Iris pigment epithelial cell (primary cell): ENCODE results near the gene MED15.

Experiments
- DNase-seq: peaks from one replicate; pipeline ENCODE4 v3.0.0-alpha.2; 2011; ENCODE audit warnings: low read depth

Gene MED15

DNA sequence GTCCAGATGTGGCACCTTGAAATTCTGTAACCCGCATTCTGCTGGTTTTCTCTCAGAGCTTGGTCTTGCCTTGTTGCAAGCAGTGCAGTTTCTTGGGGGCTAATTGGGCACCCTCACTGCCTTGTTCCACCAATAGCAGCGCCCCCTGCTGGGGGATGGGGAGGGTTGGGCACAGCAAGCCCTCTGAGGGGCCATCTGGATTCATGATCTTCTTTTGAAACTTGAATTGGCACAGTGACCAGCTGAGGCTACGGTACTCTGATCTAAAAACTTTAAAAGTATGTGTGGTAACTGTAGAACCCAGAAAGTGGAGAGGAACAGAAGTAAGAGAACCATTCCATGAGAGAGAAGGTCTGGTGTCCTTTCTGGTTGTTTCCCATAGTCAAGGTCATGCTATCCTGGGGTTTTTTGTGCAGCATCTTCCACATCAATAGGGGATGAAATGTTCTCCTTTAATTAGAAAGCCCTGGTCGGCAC lies 64.2 kb downstream of the MED15 start:
- DNase-seq, result peak; percentile 32

DNA sequence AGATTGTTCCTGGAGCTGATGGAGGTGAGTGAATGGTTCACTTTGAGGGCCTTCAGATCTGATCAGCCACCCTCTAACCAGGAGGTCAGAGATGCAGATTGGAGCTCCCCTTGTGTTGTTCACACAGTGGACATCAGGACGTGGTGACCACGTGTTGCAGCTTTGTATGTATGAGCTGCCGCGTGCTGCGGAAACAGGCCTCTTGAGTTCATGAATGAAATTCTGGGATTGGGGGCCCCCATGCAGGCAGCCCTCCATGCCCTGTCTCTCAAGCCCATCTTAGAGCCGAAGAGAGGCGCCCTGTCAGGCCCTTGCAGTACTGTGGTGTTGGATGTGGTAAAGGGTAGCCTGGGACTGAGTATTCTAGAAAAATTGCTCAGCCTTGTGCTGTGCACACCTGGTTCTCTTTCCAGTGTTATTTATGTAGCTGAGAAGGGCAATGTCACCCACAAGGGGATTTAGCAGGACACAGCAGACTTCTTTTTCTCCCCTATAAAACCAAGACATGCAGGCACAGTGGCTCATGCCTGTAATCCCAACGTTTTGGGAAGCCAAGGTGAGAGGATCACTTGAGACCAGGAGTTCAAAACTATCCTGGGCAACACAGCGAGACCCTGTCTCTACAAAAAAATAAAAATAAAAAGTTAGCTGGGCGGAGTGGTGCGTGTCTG lies 64.9 kb downstream of the MED15 start:
- no peak for DNase-seq

DNA sequence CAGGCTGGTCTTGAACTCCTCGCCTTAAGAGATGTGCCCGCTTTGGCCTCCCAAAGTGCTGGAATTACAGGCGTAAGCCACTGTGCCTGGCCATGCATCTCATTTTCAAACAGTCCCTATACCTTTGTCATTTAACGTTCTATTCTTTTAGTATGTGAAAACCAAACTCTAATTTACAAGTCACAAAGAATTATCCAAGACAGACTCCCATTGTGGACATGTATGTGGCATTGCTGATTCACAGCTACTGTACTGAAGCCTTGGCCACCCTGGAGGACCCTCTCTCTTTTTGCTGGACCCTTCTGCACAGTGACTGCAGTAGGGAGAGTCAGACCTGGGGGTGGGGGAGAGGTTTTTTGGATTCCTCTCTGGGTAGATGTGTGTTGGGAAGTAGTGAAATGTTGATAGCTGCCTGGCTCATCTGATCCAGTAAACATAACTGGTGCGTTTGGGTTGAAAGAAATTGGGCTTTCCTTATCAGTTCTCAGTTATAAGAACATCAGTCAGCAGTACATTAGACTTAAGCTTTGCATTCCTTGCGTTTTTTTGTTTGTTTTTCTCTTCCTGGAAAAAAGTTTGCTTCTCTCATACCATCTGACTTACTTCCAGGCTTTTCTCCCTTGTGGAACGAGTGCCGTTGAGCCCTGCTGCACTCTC lies 65.9 kb downstream of the MED15 start:
- DNase-seq, result peak; percentile 28

DNA sequence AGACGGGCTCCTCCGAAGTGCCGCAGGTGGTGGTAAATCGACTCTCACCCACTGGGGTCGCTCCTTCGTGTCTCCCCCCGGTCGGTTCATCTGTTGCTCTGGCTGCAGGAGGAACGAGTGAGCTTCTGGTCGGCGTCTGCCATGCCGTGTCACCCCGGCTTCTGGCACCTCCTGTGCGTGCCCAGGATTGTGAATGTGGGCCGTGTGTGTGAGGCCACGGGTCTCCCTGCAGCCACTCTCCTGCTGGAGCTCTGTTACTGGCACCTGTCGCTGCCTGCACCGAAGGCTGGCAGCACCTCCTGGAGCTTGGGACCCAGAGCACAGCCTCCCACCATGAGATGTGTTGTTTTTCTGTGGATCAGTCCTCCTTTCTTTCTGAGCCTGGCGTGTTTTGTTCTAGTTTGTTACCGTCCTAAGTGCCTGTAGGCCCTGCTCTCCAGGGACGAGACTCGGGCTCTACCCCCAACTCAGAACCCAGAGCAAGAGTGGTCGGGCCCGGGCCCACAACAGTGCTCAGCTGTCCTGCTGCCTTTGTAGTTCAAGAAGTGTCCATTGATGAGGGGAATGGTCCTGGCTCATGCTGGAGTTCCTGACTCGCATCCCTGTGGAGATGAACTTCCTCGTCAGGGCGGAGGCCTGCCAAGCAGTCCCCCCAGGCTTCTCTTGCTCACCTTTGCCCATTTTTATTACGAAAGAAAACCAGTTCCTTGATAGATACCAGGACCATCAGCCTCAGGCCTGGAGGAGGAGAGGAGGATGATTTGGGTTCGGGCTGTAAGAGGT lies 66.6 kb downstream of the MED15 start:
- no peak for DNase-seq

DNA sequence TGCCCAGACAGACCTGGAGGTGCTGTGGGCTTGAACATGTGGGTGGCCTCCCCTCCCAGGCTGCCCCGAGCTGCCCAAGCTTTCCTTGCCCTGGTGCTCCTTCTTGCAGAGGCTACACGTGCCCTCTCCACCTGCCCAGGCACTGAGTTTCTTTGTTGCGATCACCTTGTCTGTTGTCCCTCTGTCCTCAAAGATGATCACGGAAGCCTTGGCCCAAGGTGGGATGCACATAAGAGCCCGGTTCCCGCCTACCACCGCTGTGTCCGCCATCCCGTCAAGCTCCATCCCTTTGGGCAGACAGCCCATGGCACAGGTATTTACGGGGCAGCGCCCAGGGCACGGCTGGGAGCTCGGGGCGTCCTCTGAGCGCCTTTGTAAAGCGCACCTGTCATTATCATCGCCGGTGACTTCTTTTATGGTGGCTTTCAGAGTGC lies 67.5 kb downstream of the MED15 start:
- DNase-seq, result no peak

DNA sequence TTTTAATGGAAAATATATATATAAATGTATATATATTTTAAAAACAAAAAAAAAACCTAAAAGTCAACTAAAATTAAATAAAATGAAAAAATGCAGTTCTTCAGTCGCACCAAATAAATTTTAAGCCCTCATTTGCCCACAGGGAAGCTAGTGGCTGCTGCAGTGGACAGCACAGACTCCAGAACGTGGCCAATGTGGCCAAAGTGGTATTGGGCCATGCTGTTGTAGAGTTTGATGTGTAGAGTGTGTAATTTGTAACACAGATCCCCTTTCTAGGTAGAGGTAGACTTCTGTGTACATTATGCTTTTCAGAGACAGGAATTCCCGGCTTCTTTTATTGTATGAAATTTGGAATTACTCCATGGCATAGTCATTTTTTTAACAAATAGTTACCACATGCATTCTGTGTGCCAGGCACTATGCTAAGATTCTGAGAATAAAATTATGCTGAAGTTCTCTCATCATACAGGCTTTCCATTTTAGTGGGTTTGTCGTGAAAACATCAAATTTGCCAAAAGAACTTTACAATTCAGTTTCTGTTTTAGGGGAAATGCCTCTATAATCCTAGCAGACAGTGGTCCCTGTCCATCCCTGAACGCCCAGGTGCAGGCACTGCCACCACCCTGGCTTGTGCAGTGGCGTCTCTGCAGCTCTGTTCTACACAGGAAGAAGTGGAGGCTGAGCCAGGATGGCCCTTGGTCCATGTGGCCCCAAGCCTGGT lies 68.5 kb downstream of the MED15 start:
- no peak for DNase-seq

DNA sequence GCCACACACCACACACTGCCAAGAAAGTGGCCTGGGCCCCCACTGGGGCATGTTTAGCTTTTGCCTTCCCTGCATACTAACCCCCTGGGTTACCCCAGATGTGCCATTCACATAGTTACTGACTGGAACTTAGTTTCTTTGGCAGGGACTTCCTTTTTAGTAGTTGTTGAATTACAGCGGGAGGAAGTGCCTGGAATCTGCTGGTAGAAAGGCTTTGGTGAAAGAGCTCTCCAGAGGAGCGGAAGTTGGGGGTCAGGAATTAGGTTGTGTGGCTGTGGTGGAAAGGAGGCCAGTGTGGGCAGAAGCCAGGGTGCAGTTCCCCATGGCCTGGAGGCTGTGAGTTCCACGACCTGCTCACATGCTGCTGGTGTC lies 69.0 kb downstream of the MED15 start:
- no peak for DNase-seq

DNA sequence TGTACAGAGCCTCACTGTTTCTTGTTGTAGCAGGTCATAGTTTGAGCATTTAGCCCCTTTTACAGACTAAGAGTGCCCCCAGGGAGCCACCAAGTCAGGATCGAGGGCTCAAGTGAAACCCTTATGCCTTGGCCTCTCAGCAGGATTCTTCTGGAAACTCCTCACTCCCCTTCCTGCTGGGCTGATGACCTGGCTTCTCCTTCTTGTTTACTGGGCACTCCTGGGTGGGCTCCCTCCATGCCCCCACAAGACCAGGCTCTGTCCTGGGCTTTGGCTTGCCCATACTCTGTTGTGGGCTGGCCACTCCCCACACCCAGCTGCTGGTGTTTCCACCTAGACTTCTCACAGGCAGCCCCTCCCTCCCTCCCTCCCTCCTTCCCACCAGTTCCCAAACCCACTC lies 69.6 kb downstream of the MED15 start:
- DNase-seq, result no peak

DNA sequence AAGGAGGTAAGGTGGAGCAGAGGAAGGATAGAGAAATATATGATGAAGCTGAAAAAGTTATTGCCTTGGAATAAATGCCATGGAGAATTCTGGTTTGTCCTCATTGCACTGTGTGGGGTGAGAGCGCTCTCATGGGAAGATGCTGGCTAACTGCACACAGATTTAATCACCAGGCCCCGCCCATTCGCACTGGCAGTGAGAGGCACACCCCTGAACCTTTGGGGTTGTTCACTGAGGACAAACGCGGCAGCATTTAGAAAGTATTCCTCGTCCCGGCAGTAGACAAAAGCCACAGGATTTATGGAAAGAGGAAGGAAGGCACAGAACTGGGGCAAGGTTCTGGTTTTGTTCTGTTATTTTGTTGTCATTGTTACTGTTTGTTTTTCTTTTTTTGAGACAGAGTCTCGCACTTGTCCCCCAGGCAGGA lies 70.2 kb downstream of the MED15 start:
- no peak for DNase-seq

DNA sequence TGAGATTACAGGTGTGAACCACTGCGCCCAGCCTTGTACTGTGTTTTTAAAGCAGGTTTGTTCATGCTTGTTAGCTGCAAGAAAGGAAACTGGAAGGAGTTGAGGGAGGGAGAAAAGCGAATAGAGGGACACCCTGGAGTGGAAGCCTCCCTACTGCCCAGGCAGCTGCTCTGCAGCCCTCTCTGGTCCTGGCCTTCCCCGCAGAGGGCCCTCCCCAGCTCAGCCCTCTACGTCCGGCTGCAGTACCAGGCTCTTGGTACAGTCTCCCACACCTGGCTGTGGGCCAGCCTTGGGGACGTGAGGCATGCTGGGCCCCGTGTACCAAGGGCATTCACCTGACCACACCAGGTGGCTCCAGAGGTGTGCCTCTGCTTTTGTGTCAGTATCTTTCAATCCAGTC lies 70.8 kb downstream of the MED15 start:
- DNase-seq, result no peak

DNA sequence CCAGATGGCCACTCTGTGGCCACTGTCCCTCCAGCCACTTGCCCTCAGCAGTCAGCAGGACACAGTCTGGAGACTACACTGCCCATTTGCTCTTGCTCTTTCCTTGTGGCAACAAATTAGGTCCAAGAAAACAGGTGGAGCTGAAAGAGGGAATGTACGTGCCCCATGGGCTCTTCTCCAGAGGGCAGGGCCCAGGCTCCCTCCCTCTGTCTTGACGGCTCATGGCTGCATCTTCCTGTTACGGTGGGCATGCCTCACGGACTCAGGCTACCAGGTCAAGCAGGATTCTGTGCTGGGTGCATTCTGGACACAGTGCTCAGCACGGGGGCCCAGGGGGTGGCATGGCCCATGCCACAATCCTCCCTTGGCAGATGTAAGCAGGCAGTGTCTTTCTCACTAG lies 71.3 kb downstream of the MED15 start:
- DNase-seq, result no peak

DNA sequence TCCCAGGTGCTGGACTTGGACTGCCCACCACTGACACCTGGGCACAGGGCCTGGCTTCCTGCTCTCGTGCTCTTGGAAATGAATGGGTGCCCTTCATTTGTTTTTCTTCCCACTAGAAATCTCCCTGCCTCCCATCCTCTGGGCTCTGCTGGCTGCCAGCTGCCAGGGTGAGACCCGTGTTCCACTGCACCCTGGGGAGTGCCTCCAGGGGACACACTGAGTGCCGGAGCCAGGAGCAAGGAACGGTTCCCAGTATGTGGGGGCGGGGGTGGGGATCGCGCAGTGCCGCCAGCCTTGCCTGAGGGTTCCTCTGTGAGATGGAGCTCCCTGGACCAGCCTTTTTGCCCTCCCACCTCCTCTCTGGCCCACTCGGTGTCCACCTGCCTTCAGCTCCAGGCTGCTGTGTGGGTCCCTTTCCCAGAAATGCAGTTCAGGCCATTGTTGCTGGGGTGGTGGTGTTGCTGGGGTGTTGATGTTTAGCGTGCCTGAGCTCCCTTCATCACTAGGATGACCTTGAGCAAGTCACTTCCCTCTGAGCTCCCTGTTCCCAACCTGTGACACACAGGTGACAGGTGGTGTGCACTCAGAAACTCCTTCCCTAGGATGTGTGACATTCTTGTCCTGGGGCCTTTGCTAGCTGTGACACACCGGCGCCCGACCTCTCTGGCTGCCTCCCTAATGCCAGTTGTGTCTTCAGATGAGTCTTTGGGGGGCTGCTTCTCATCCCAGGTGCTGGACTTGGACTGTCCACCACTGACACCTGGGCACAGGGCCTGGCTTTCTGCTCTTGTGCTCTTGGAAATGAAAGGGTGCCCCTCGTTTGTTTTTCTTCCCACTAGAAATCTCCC lies 72.1 kb downstream of the MED15 start:
- DNase-seq, result no peak

DNA sequence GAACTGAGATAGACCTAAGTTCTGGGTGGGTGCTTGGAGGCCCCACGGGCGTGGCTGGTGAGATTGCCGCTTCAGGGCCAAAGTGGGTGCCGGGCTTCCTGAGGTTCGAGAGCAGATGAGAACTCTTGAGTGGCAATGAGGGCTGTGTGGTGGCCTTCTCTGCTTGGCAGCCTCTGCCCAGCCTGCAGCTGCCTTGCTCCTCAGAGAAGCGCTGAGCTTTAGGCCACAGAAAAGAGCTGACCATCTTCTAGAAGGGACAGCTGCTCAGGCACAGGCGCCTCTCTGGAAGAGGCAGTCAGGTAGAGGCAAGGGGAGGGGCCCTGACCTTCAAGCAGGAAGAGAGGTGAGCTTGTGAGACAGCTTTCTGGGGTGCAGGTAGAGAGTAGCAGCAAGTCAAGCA lies 72.8 kb downstream of the MED15 start:
- DNase-seq, result no peak

DNA sequence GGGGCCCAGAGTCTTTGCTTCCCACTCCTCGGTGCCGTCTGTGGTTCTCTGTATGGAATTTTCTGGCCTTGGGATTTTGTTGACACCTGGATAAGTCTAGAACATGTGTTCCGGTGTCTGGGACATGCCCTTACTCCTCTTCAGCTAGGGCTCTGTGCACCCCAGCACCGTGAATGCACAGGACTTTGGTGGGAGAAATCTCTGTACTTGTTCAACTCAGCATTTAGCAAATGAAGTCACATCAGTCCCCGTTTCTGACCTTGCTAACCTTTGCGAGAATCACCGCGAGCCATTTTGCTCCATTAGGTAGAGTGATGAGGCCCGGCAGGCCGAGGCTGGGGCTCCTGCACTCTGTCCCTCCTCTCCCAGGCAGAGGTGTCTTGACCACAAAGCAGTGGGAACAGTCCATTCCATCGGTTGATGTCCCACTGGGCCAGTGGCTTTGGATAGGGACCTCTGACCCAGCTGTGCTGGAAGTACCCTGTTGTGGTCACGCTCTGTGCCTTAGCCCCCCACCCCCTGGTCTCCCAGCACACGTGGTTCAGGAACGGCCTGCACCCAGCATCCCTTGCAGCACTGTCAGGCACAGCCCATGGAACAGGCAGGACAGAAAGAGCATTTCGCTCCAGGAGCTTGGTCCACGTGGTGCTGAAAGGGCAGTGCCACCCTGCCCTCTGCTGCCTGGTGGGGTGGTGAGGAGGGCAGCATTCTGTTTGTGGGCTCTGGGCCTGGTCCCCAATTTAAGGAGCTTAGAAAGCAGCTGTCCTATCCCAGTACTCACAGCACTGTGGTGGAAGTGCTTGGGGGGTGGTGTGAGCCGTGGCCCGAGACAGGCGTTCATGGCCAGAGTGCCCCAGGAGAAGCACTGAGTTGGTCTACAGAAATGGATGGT lies 73.4 kb downstream of the MED15 start:
- no peak for DNase-seq

DNA sequence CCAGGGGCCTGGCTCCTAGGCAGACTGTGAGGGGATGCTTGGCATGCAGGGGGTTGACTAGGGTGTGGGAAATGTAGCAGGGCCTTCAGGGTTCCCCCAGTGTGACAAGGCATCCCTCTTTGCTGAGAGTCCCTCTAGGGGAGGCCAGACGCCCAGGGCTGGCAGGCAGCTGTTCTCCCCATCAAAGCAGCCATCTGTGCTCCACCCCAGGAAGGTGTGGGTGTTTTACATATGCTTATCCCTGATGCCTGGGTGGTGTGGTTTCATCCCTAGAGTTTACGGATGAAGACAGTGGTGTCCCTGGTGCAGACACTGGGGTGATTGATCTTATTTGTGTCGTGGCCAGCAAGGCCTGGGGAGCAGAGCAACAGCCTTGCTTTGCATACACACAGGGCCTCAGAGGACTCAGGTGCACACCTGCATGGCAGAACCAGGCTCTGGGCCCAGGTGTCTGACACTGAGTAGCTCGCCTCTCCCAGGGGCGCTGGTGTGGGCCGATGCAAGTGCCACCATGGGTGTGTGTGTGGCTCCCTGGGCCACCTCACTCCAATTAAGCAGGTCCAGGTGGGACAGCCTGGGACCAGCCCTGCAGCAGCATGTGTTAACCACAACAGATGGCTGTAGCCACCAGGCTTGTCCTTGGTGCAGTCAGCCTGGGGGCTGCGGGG lies 74.2 kb downstream of the MED15 start:
- no peak for DNase-seq

DNA sequence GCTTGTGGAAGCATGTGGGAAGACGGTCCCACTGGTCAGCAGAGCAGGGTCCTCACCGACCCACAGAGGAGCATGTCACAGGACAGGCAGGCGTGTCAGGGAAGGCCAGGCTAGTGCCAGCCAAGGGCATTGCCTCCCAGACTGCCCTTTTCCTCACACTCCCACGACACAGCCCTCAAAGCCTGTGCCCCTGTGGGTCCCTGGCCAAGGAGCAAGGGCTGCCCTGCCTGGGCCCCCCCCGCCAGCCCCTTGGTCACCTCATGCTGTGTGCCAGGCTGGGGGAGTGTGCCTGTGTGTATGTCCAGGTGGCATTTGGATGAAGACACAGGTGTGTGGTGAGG lies 74.7 kb downstream of the MED15 start:
- DNase-seq, result no peak

DNA sequence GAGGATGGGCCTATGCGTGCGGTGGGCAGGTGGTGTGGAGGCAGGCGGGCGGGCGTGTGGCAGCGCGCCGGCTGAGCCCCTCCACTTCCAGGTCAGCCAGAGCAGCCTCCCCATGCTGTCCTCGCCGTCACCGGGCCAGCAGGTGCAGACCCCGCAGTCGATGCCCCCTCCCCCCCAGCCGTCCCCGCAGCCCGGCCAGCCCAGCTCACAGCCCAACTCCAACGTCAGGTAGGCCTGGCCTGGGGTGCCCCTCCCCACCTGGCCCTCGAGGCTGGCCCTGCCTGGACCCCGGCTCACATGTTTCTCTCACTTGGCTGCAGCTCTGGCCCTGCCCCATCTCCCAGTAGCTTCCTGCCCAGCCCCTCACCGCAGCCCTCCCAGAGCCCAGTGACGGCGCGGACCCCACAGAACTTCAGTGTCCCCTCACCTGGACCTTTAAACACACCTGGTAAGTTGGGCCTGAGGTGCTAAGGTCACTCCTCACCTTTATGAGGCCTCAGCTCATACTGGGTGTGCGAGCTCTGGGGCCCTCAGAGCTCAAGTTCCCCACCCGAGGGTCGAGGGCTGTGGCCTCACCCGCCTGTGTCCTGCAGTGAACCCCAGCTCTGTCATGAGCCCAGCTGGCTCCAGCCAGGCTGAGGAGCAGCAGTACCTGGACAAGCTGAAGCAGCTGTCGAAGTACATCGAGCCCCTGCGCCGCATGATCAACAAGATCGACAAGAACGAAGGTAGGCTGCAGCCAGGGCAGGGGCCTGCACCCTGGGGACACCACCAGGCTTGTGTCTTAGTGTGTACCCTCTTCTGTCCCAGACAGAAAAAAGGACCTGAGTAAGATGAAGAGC lies 75.3 kb downstream of the MED15 start:
- DNase-seq, result no peak

DNA sequence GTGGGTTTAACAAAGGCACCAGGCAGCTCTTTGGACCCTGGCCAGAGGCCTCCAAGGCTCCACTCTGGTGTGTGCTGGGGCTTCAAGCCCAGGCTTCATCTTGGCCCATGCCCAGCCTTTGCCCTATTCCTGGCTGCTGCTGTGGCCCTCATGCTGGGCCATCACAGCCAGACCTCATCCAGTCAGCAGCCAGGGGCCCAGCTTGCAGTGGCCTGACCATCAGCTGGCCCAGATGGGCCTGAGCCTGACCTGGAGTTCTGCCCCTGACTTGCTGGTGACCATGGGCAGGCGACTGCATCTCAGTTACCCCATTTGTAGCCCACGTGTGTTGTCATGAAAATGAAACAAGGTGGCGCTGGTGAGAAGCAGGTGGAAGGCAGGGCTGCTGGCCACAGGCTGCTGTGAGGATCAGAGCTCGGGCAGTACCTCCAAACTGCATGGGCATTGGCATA lies 76.1 kb downstream of the MED15 start:
- DNase-seq, result no peak
